Measurements from ENCODE around the gene RHPN2. TPM values are rescaled to one million over a fixed set of nuclear protein-coding genes. Genes with fewer than 3 reads are reported as not detected.
A peak's percentile ranks its signal among the peaks of the same experiment; 100 is the strongest.

RHPN2 gene
- total and polyA plus RNA-seq, 8 donors = 7.5 to 18.9 (median 8.2) TPM

DNA sequence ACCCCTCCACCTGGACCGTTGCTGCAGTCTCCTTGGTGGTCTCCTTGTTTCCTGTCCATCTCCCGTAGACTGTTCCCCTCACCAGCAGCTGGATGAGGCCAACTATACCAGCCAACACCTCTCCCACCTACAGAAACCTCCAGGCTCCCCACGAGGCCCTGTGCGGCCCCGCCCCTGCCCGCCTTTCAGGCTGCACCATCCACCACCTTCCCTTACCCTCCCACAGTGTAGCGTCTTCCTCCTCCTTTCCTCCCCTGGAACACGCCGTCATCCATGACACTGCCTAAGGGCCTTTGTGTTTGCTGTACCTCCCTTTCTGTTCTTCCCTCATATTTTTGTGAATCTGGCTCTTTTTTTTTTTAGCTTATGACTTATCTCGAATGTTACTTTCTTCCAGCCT is 43.5 kb upstream of the RHPN2 start:
- H3K27ac ChIP-seq = no peak overlapping the region
- peaks cover 0 to 30% (median 11%) of the 10 kb centered on the region in 3 donors for H3K36me3 ChIP-seq
- ATAC-seq (no peak), DNase-seq (no peak), FAIRE-seq (no peak)
- H3K27me3 ChIP-seq = no peaks in the 10 kb centered on the region
- TF ChIP-seq, protein P1, sequence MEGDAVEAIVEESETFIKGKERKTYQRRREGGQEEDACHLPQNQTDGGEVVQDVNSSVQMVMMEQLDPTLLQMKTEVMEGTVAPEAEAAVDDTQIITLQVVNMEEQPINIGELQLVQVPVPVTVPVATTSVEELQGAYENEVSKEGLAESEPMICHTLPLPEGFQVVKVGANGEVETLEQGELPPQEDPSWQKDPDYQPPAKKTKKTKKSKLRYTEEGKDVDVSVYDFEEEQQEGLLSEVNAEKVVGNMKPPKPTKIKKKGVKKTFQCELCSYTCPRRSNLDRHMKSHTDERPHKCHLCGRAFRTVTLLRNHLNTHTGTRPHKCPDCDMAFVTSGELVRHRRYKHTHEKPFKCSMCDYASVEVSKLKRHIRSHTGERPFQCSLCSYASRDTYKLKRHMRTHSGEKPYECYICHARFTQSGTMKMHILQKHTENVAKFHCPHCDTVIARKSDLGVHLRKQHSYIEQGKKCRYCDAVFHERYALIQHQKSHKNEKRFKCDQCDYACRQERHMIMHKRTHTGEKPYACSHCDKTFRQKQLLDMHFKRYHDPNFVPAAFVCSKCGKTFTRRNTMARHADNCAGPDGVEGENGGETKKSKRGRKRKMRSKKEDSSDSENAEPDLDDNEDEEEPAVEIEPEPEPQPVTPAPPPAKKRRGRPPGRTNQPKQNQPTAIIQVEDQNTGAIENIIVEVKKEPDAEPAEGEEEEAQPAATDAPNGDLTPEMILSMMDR (IDR thresholded peaks at IDR 0.05) = no peak
- no peaks in the 10 kb centered on the region for H3K9me3 ChIP-seq
- intact Hi-C loops (cut with DNase I) = loop anchor here in 1 of 3 donors (10.0 kb wide), 1 partner anchor 133 kb away; the partner anchor contains the start of genes CEP89 and FAAP24
- H3K4me1 ChIP-seq = no peaks in the 10 kb centered on the region
- WGBS, 2 donors = 90 to 92% methylated on average over 10 of the region's 10 CpGs
- no peak overlapping the region for H3K4me3 ChIP-seq

DNA sequence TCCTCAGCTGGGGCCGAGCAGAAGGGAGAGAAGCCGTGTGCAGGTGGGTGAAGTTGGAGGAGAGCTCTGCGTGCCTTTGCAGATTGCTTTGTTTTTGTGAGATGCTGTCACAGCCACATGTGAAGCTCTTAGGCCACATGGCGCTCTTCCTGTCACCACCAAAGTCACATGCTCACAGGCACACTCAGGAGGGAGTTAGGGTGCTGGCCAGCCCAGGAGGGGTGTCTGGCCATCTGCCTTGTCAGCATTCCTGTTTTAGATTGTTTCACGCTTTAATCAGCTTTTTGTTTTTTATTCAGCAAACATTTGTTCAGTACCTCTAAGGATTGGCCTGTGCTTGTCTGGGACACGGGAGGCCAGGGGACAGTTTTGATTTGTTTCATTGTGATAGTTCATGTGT is 38.2 kb upstream of the RHPN2 start:
- Histone ChIP-seq H3K36me3 (peaks cover 4 to 33% (median 9%) of the 10 kb centered on the region in 3 donors), H3K27me3 (no peaks in the 10 kb centered on the region), H3K4me3 (no peak overlapping the region), H3K27ac (no peak overlapping the region), H3K4me1 (no peaks in the 10 kb centered on the region), H3K9me3 (no peaks in the 10 kb centered on the region)
- 89 to 93% methylated on average over 6 of the region's 6 CpGs for WGBS, 2 donors
- intact Hi-C loops (cut with DNase I) = loop anchor here in 1 of 3 donors (10.0 kb wide), 1 partner anchor 128 kb away; the partner anchor contains the start of genes CEP89 and FAAP24
- DNase-seq = no peak
- no peak for FAIRE-seq
- TF ChIP-seq, protein P1 (IDR thresholded peaks at IDR 0.05) = no peak
- ATAC-seq = no peak

DNA sequence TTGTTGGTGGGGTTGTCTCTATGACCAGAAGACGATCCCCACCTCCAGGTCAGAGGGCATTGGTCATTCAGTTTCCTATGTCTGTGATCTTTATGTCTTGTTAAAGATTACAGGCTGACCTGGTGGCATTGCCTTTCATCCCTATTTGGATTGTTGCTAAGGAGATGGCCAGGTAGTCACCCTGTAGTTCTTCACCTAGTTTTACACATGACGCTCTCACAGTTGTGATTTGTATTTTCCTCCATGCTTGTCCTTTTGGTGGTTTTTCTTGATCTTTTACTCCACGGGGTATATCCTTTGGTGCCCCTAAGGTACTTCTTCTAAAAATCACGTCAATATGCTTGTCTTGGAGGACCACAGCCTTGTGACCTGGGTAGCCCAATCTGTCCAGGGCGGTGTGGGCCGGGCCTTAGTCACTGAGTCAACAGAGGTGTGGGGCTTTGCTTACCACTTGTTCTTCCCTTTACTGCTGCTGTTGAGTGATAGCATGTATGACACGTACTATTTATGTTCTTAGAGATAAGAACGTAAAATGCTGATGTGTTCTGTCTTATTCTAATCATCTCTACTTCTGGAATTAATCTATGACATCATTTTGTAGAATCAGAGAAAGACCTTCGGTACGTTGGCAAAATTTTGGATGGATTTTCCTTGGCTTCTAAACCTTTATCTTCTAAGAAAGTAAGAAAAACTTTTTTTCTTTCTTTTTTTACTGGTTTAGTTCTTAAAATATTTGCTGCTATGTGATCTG is 36.4 kb upstream of the RHPN2 start:
- peaks cover 4 to 41% (median 14%) of the 10 kb centered on the region in 3 donors for H3K36me3 ChIP-seq
- no peak for DNase-seq
- WGBS, 2 donors = 88 to 89% methylated on average over 10 of the region's 10 CpGs
- intact Hi-C loops (cut with DNase I) = loop anchor here in 1 of 3 donors (10.0 kb wide), 1 partner anchor 126 kb away; the partner anchor contains the start of genes CEP89 and FAAP24
- H3K4me3 ChIP-seq = no peak overlapping the region
- no peaks in the 10 kb centered on the region for H3K9me3 ChIP-seq
- H3K27ac ChIP-seq = no peak overlapping the region
- no peak for FAIRE-seq
- no peaks in the 10 kb centered on the region for H3K4me1 ChIP-seq
- ATAC-seq = peak in 1 of 4 donors; percentile 64
- TF ChIP-seq, protein P1 (IDR thresholded peaks at IDR 0.05) = no peak
- H3K27me3 ChIP-seq = no peaks in the 10 kb centered on the region

DNA sequence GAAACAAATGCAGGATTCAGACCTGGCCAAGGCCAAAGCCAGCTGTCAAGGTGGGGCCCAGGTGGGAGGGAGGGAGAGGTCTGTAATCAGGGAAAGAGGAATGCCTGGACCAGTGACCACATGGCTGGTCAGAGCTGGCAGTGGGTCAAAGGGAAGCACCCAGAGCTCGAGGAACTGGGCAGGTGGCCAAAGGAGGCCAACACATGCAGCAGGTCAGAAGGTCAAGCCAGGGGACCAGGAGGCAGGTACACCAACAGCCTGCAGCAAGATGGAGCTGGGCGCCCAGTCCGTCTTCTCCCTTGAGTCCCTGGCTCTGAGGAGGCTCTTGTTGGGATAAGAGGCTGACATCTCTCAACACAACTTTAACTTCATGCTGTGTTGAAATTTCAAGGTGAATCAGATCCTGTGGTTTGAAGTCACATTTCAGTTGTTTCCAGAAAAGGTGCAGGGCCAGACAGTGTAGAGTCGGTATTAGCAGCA is 33.4 kb upstream of the RHPN2 start:
- DNase-seq (peak in 2 of 6 donors; percentile 16 to 42), FAIRE-seq (no peak), ATAC-seq (no peak)
- Histone ChIP-seq H3K4me3 (no peak overlapping the region), H3K36me3 (peaks cover 4 to 60% (median 20%) of the 10 kb centered on the region in 3 donors), H3K27ac (no peak overlapping the region), H3K9me3 (no peaks in the 10 kb centered on the region), H3K27me3 (no peaks in the 10 kb centered on the region), H3K4me1 (no peaks in the 10 kb centered on the region)
- intact Hi-C loops (cut with DNase I) = no loop called here
- 72 to 73% methylated on average over 4 of the region's 4 CpGs for WGBS, 2 donors
- TF ChIP-seq, protein P1 (IDR thresholded peaks at IDR 0.05) = no peak

DNA sequence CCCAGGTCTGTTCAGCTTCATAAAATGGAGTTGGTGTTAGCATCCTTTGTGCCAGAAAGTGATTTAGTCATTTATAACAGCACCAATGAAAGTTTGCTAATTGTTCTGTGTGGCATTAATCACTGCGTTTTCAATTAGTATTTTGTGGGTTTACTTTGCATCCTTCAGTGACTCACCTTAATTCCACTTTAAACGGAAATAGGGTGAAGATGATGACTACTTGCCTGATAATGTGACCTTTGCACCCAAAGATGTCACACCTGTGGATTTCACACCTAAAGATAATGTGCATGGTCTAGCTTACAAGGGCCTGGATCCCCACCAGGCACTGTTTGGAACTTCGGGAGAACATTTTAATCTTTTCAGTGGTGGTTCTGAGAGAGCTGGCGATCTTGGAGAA is 31.3 kb upstream of the RHPN2 start:
- H3K9me3 ChIP-seq = no peaks in the 10 kb centered on the region
- peaks cover 0 to 58% (median 18%) of the 10 kb centered on the region in 3 donors for H3K36me3 ChIP-seq
- intact Hi-C loops (cut with DNase I) = no loop called here
- no peak overlapping the region for H3K27ac ChIP-seq
- WGBS, 2 donors = 60 to 68% methylated on average over 4 of the region's 4 CpGs
- FAIRE-seq (no peak), ATAC-seq (no peak), DNase-seq (no peak)
- H3K4me3 ChIP-seq = no peak overlapping the region
- no peaks in the 10 kb centered on the region for H3K4me1 ChIP-seq
- TF ChIP-seq, protein P1 (IDR thresholded peaks at IDR 0.05) = no peak
- H3K27me3 ChIP-seq = no peaks in the 10 kb centered on the region

Measured in pancreas (tissue), 10 donors.